ENCODE results near the gene CEP89. TPM values are rescaled to one million over a fixed set of nuclear protein-coding genes. Genes with fewer than 3 reads are reported as not detected.

CEP89 gene
- total RNA-seq, 4 donors from 2014 or later: 3.4 to 20.9 (median 9.5) TPM

DNA sequence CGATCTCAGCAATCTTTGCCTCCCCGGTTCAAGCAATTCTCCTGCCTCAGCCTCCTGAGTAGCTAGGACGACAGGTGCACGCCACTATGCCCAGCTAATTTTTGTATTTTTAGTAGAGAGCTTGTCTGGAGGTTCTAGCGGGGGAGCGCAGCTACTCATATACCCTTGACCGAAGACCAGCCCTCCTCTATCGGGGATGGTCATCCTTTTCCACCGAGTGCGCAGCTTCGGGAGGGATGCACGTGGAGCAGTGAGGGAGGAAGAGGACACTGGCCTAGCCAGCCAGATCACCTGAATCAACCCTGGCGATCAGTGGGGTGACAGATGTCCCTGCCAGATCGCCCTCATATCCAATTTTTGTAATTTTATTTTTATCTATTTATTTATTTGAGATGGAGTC lies 109.0 kb downstream of the CEP89 start:
- no peaks in the 10 kb centered on the region for H3K27me3 ChIP-seq
- no peaks in the 10 kb centered on the region for H3K9me3 ChIP-seq
- ATAC-seq: no peak
- H3K36me3 ChIP-seq: no peaks in the 10 kb centered on the region
- no peaks in the 10 kb centered on the region for H3K4me1 ChIP-seq
- intact Hi-C loops (cut with DNase I; ENCODE audit: low total_unique reads) (no loop called here), in situ Hi-C loops (cut with MboI; ENCODE audit: low sequenced_read_pairs in 4 of 4) (no loop called here)
- H3K4me3 ChIP-seq: no peak overlapping the region
- no peak for DNase-seq
- TF ChIP-seq CTCF (IDR thresholded peaks at IDR 0.05 in 4 of 5, conservative IDR thresholded peaks at IDR 0.05 in 1 of 5) (no peak), POLR2A (IDR thresholded peaks at IDR 0.05) (no peak)
- no peak overlapping the region for H3K27ac ChIP-seq

DNA sequence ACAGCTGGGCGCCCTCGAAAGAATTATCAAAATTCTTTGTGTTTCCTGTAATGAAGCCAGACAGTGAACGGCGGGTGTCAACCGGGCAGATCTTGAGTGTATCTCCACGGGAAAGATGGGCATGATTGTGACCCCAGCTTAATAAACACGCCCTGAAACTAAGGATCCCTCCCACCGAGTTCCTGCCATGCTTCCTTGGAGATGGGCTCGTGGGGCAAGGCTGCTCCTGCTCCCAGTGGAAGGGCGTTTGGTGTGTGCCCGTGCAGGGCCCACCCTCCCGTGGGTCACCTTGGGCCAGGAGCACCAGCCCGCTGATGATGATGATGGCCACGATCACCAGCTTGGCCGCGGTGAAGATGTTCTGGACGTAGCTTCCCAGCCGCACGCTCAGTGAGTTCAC lies 109.6 kb downstream of the CEP89 start:
- no peaks in the 10 kb centered on the region for H3K36me3 ChIP-seq
- H3K4me1 ChIP-seq: no peaks in the 10 kb centered on the region
- no peak overlapping the region for H3K27ac ChIP-seq
- intact Hi-C loops (cut with DNase I; ENCODE audit: low total_unique reads): no loop called here
- in situ Hi-C loops (cut with MboI; ENCODE audit: low sequenced_read_pairs in 4 of 4): no loop called here
- TF ChIP-seq POLR2A (IDR thresholded peaks at IDR 0.05) (no peak), CTCF (IDR thresholded peaks at IDR 0.05 in 4 of 5, conservative IDR thresholded peaks at IDR 0.05 in 1 of 5) (no peak)
- DNase-seq: no peak
- H3K9me3 ChIP-seq: no peaks in the 10 kb centered on the region
- H3K4me3 ChIP-seq: no peak overlapping the region
- ATAC-seq: no peak
- no peaks in the 10 kb centered on the region for H3K27me3 ChIP-seq

- intact Hi-C loops (cut with DNase I; ENCODE audit: low total_unique reads): no loop called here
- in situ Hi-C loops (cut with MboI; ENCODE audit: low sequenced_read_pairs in 4 of 4): no loop called here
These were observed 110.2 kb downstream of the CEP89 start for GRCh38 chr19:32861596-32861995.

GRCh38 chr19:32859591-32859990 lies 112.2 kb downstream of the CEP89 start:
- no peak for DNase-seq
- TF ChIP-seq POLR2A (IDR thresholded peaks at IDR 0.05) (no peak), CTCF (IDR thresholded peaks at IDR 0.05 in 4 of 5, conservative IDR thresholded peaks at IDR 0.05 in 1 of 5) (no peak)
- H3K4me3 ChIP-seq: no peak overlapping the region
- no peaks in the 10 kb centered on the region for H3K9me3 ChIP-seq
- no peaks in the 10 kb centered on the region for H3K36me3 ChIP-seq
- no peak overlapping the region for H3K27ac ChIP-seq
- no peak for ATAC-seq
- intact Hi-C loops (cut with DNase I; ENCODE audit: low total_unique reads): no loop called here
- no peaks in the 10 kb centered on the region for H3K4me1 ChIP-seq
- no peaks in the 10 kb centered on the region for H3K27me3 ChIP-seq
- in situ Hi-C loops (cut with MboI; ENCODE audit: low sequenced_read_pairs in 4 of 4): no loop called here

More at GRCh38 chr19:32861596-32861995, 110.2 kb downstream of the CEP89 start:
- TF ChIP-seq CTCF (IDR thresholded peaks at IDR 0.05 in 4 of 5, conservative IDR thresholded peaks at IDR 0.05 in 1 of 5): no peak
- no peak for TF ChIP-seq POLR2A (IDR thresholded peaks at IDR 0.05)
- DNase-seq (no peak), ATAC-seq (no peak)
- H3K36me3 ChIP-seq: no peaks in the 10 kb centered on the region
- H3K4me1 ChIP-seq: no peaks in the 10 kb centered on the region
- no peaks in the 10 kb centered on the region for H3K9me3 ChIP-seq
- no peak overlapping the region for H3K27ac ChIP-seq
- H3K4me3 ChIP-seq: no peak overlapping the region
- H3K27me3 ChIP-seq: no peaks in the 10 kb centered on the region

DNA sequence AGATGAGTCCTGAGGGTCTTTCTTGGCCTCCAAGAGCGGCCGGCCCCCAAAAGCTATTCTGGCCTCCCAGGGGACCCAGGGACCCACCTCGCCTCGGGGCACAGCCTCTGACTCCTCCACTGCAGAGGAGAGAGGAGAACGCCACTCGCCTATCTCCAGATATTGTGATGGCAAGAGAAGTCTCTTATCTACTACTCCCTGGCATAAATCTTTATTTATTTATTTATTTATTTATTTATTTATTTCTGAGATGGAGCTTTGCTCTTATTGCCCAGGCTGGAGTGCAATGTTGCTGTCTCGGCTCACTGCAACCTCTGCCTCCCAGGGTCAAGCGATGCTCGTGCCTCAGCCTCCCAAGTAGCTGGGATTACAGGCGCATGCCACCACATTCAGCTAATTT lies 113.2 kb downstream of the CEP89 start:
- Histone ChIP-seq H3K27ac (no peak overlapping the region), H3K27me3 (no peaks in the 10 kb centered on the region), H3K4me1 (no peaks in the 10 kb centered on the region), H3K4me3 (no peak overlapping the region), H3K9me3 (no peaks in the 10 kb centered on the region), H3K36me3 (no peaks in the 10 kb centered on the region)
- ATAC-seq (no peak), DNase-seq (no peak)
- TF ChIP-seq POLR2A (IDR thresholded peaks at IDR 0.05): no peak
- TF ChIP-seq CTCF (IDR thresholded peaks at IDR 0.05 in 4 of 5, conservative IDR thresholded peaks at IDR 0.05 in 1 of 5): no peak
- in situ Hi-C loops (cut with MboI; ENCODE audit: low sequenced_read_pairs in 4 of 4) (no loop called here), intact Hi-C loops (cut with DNase I; ENCODE audit: low total_unique reads) (no loop called here)
